Measurements from ENCODE around the gene MMAA.

GRCh38 chr4:145663194-145663593, 44.0 kb downstream of the MMAA start:
- TF ChIP-seq CTCF (IDR thresholded peaks at IDR 0.05) (no peak), POLR2A (IDR thresholded peaks at IDR 0.05) (no peak), EP300 (IDR thresholded peaks at IDR 0.05) (no peak)
